PC-9 (cell line): Measurements from ENCODE around the gene EDN2.

Experiments
- EZH2 ChIP-seq: fragments of 200-600 bp; sonication (generic); IDR thresholded peaks from 2 replicates; pipeline ENCODE4 v1.8.0; 2017; ENCODE audit warnings: antibody characterized with exemption, low read depth
- TF ChIP-seq, protein P1 (sequence below): fragments of 200-600 bp; sonication (generic); conservative IDR thresholded peaks from 2 replicates; pipeline ENCODE4 v1.6.1; 2017; ENCODE audit warnings: mixed run types, antibody characterized with exemption, mild to moderate bottlenecking, moderate library complexity

DNA sequence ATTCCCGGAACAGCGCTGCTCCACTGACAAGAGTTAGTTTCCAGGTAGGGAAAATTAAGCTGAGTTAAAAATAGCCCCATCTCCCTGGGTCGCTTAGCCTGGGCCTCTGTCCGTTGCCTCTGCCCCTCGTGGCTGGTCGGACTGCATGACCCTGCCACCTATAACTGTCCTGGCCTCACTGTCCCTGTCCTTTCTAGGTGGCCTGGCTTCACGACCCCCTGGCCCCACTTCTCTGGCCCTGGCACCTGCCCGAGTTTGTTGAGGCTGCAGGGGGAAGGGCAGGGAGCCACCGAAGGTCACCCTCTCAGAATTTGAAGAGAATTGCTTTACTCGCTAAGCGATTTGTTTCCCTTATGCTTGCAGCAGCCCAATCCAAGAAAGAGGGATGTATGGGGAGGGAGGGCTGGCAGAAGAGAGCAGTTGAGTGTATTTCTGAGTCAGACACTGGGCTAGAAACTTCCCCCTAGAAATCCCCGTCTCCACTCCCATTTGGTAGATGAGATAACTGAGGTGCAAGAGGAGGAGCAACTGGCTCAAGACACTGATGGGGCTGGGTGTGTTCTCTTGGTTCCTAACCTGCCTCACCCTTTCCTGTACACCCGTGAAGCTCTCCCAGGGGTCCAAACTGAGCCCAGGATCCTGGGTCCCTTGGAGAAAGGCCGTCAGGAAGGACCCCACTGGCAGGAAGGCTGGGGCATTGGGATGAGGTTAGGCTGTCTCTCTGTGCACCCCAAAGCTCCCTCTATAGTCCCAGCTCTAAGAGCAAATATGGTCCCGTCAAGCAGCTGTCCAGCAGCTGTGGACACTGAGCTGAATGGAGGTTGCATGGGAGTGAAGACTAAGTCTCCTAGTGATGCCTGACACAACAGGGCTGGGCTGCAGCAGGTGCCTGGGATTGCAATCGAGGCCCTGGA, 2.9 kb upstream of the EDN2 start:
- TF ChIP-seq, protein P1, sequence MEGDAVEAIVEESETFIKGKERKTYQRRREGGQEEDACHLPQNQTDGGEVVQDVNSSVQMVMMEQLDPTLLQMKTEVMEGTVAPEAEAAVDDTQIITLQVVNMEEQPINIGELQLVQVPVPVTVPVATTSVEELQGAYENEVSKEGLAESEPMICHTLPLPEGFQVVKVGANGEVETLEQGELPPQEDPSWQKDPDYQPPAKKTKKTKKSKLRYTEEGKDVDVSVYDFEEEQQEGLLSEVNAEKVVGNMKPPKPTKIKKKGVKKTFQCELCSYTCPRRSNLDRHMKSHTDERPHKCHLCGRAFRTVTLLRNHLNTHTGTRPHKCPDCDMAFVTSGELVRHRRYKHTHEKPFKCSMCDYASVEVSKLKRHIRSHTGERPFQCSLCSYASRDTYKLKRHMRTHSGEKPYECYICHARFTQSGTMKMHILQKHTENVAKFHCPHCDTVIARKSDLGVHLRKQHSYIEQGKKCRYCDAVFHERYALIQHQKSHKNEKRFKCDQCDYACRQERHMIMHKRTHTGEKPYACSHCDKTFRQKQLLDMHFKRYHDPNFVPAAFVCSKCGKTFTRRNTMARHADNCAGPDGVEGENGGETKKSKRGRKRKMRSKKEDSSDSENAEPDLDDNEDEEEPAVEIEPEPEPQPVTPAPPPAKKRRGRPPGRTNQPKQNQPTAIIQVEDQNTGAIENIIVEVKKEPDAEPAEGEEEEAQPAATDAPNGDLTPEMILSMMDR = no peak
- TF ChIP-seq EZH2 = no peak
